ENCODE data around the gene DNAH3. TPM values are rescaled to one million over a fixed set of nuclear protein-coding genes. Genes with fewer than 3 reads are reported as not detected.
A peak's percentile ranks its signal among the peaks of the same experiment; 100 is the strongest.
"Not testable (repeated sequence)": the region's sequence is repeated elsewhere in the genome, so short reads cannot be mapped to it uniquely, and the experiment has no call there.

DNAH3 gene
- total and polyA plus RNA-seq, 2 experiments from 2014 or later = 0.70 to 1.3 TPM

- no peak for TF ChIP-seq ZNF462 (CRISPR knock-in tag; IDR thresholded peaks at IDR 0.05)
Observed at GRCh38 chr16:21116148-21116693, 34.4 kb downstream of the DNAH3 start (continued).

- not testable (repeated sequence) for H3K9me3 Mint-ChIP-seq; ATAC-seq; H3F3A ChIP-seq (replicated peaks; ENCODE audit: low read depth); H3K27me3 Mint-ChIP-seq (ENCODE audit: insufficient read depth, low read depth, poor library complexity); DNase-seq (ENCODE audit: low spot score); H3K4me3 Mint-ChIP-seq; H3K36me3 Mint-ChIP-seq (ENCODE audit: low read depth); H3K27me3 ChIP-seq (ENCODE audit: insufficient read depth); H3K36me3 ChIP-seq (ENCODE audit: insufficient read depth); H3K27ac Mint-ChIP-seq; H4K20me1 ChIP-seq (replicated peaks; ENCODE audit: insufficient read depth); H3K79me2 ChIP-seq (replicated peaks; ENCODE audit: insufficient read depth); H3K27ac ChIP-seq (ENCODE audit: low read depth)
- H3K4me1 ChIP-seq (ENCODE audit: insufficient read depth) = peaks cover 20% of the 10 kb centered on the region
- 0 out of 2 replicates have a peak overlapping the region, but pooled peaks have one; percentile 5 for H3K4me3 ChIP-seq
- 0 out of 2 replicates have a peak, but pooled peaks cover 10% of the 10 kb centered on the region for H3K9me2 ChIP-seq (ENCODE audit: insufficient read depth)
- H2AFZ ChIP-seq = peak overlapping the region; percentile 85; the same call in 1 of the 2 replicates
- peak overlapping the region; percentile 41; the same call in 1 of the 2 replicates for H3K4me2 ChIP-seq
- peaks cover 12% of the 10 kb centered on the region for H3K4me1 Mint-ChIP-seq
Observed at GRCh38 chr16:21115551-21115950, 35.1 kb downstream of the DNAH3 start.

All from GM23338 (cell line).